Astrocyte of the cerebellum (primary cell): ENCODE data around the gene CCL19.
"Not testable (repeated sequence)": the region's sequence is repeated elsewhere in the genome, so short reads cannot be mapped to it uniquely, and the experiment has no call there.

Source experiments
- DNase-seq: peaks from one replicate; pipeline ENCODE4 v3.0.0-alpha.2; 2011; ENCODE audit warnings: low read depth
- H3K4me3 ChIP-seq: 2 replicates; pipeline ENCODE4 v1.5.1; 2011; ENCODE audit warnings: mild to moderate bottlenecking, low read depth, low read length, moderate library complexity
- in situ Hi-C: cut with HindIII; loops from 2 replicates; pipeline ENCODE4 v1.10.0; 2017; ENCODE audit warnings: low sequenced_read_pairs
- TF ChIP-seq, protein P1 (sequence below): IDR thresholded peaks from 2 replicates; pipeline ENCODE4 v1.5.1; 2012; ENCODE audit warnings: low read length, low read depth, moderate library complexity, mild to moderate bottlenecking; ENCODE audit errors: missing control alignments

The CCL19 gene

DNA sequence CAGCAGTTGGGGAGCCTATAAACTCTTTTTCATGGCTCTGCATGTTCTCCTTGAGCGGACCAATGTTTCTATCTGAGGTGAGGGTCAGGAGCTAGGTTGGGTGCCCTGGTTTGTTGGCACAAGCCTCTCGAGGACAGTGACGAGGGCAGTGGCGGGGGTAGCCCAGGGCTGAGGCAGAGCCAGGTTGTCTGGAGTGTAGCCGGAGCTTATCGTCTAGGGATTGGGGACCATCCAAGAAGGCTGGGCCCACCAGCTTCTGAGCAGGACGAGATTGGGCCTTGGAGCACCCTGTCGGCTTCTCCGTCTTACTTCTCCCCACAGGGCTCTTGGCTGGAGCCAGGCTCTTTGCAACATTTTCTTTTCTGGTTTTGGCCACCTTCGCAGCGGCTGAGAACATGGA, 32.1 kb upstream of the CCL19 start:
- no peak overlapping the region for H3K4me3 ChIP-seq
- TF ChIP-seq, protein P1, sequence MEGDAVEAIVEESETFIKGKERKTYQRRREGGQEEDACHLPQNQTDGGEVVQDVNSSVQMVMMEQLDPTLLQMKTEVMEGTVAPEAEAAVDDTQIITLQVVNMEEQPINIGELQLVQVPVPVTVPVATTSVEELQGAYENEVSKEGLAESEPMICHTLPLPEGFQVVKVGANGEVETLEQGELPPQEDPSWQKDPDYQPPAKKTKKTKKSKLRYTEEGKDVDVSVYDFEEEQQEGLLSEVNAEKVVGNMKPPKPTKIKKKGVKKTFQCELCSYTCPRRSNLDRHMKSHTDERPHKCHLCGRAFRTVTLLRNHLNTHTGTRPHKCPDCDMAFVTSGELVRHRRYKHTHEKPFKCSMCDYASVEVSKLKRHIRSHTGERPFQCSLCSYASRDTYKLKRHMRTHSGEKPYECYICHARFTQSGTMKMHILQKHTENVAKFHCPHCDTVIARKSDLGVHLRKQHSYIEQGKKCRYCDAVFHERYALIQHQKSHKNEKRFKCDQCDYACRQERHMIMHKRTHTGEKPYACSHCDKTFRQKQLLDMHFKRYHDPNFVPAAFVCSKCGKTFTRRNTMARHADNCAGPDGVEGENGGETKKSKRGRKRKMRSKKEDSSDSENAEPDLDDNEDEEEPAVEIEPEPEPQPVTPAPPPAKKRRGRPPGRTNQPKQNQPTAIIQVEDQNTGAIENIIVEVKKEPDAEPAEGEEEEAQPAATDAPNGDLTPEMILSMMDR, result no peak
- DNase-seq, result no peak
- in situ Hi-C loops, result no loop called here

DNA sequence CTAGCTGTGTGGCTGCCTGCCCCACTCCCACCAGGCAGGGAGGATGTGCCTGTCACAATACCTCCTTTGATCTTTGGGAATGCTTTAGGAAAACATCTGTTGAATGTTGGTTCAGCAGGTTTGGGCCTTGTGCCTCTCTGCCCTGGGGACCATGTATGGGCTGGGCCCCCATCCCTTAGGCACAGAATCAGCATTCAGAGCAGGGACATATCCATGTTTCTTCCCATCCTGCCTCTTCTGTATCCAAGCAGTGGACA, 28.6 kb upstream of the CCL19 start:
- H3K4me3 ChIP-seq, in situ Hi-C loops, DNase-seq: not testable (repeated sequence)

GRCh38 chr9:34719021-34719768, 28.1 kb upstream of the CCL19 start:
- TF ChIP-seq, protein P1, result no peak
- no peak for DNase-seq
- no peak overlapping the region for H3K4me3 ChIP-seq
- in situ Hi-C loops, result no loop called here

GRCh38 chr9:34717996-34718614, 27.0 kb upstream of the CCL19 start:
- TF ChIP-seq, protein P1, result no peak
- no peak overlapping the region for H3K4me3 ChIP-seq
- DNase-seq, result no peak
- in situ Hi-C loops, result no loop called here

DNA sequence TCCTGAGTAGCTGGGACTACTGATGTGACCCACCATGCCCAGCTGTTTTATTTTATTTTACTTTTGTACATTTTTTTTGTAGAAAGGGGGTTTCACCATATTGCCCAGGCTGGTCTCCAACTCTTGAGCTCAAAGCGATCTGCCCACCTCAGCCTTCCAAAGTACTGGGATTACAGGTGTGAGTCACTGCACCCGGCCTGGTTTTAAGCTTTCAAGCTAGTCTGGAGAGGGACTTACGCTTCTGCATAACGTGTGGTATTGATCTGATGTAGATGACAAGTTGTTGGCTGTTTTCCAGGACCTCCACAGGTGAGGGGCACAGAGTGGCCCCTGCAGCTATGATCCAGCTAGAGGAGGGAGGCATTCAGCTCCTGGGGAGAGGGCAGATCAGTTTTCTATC, 25.6 kb upstream of the CCL19 start:
- H3K4me3 ChIP-seq, result no peak overlapping the region
- DNase-seq, result no peak
- TF ChIP-seq, protein P1, result no peak
- in situ Hi-C loops, result no loop called here

- DNase-seq, result no peak
- in situ Hi-C loops, result no loop called here
- no peak overlapping the region for H3K4me3 ChIP-seq
- TF ChIP-seq, protein P1, result no peak
Observed at GRCh38 chr9:34715639-34716215, 24.7 kb upstream of the CCL19 start.

- TF ChIP-seq, protein P1, result no peak
- no peak overlapping the region for H3K4me3 ChIP-seq
- DNase-seq, result no peak
- in situ Hi-C loops, result no loop called here
Observed at GRCh38 chr9:34714007-34714406, 22.9 kb upstream of the CCL19 start.
